Aorta (tissue), 5 donors: ENCODE results near the gene SMC6. TPM values are rescaled to one million over a fixed set of nuclear protein-coding genes. Genes with fewer than 3 reads are reported as not detected.

ENCODE experiments used
- ATAC-seq: fragments of 200-7000 bp; cut with Tn5 transposase; one replicate; pipeline ENCODE4 v1.9.1; 2022; ENCODE audit warnings: moderate library complexity; ENCODE audit not compliant: low FRiP score
- DNase-seq, 2 donors: peaks; one replicate each; pipeline ENCODE4 v3.0.0-alpha.2; 2020
- H3K27ac ChIP-seq, 2 donors: one replicate each; pipeline ENCODE4 v1.5.1; 2013; ENCODE audit warnings: low read length in 2 of 2, mild to moderate bottlenecking in 2 of 2, moderate library complexity in 2 of 2, control low read depth in 1 of 2, inconsistent platforms in 1 of 2, low read depth in 1 of 2
- H3K27me3 ChIP-seq, 2 donors: one replicate each; pipeline ENCODE4 v1.6.1; 2013; ENCODE audit warnings: control low read depth in 1 of 2, low read length in 1 of 2, mild to moderate bottlenecking in 1 of 2, moderate library complexity in 1 of 2; ENCODE audit not compliant: insufficient read depth in 2 of 2, control insufficient read depth in 1 of 2
- H3K36me3 ChIP-seq, 2 donors: one replicate each; pipeline ENCODE4 v1.6.1; 2013; ENCODE audit warnings: control low read depth in 1 of 2, low read length in 1 of 2, mild to moderate bottlenecking in 1 of 2; ENCODE audit not compliant: insufficient read depth in 2 of 2, control insufficient read depth in 1 of 2
- H3K4me1 ChIP-seq, 2 donors: one replicate each; pipeline ENCODE4 v1.6.1; 2013; ENCODE audit warnings: low read length in 2 of 2, control low read depth in 1 of 2, mild to moderate bottlenecking in 1 of 2, moderate library complexity in 1 of 2; ENCODE audit not compliant: insufficient read depth in 2 of 2, control insufficient read depth in 1 of 2
- H3K4me3 ChIP-seq, 2 donors: one replicate each; pipeline ENCODE4 v1.5.1; 2013; ENCODE audit warnings: low read length in 2 of 2, control low read depth in 1 of 2, mild to moderate bottlenecking in 1 of 2
- H3K9me3 ChIP-seq: one replicate; pipeline ENCODE4 v1.6.1; 2013; ENCODE audit warnings: mild to moderate bottlenecking, low read length; ENCODE audit not compliant: control insufficient read depth
- WGBS, 2 donors: extraction: QIAGEN DNeasy Blood & Tissue Kit; methylation state at CpG; one replicate each; pipeline ENCODE4 v1.1.7; 2013; 5-methylcytosine and 5-hydroxymethylcytosine counted together
- intact Hi-C, 2 donors: fragments of 100-400 bp; cut with DNase I; formaldehyde crosslinking; loops; one replicate each; pipeline versions ENCODE4 v1.14.2 to v1.15.0; 2022
- polyA plus RNA-seq, 2 donors: library from polyadenylated mRNA; stranded (reverse); fragments of 200-250 nt; gene quantifications; one replicate each; pipeline ENCODE4 v1.2.3, GENCODE V29; 2013
- total RNA-seq, 2 donors: library from RNA; stranded (reverse); fragmentation: NEBNext Ultra II Directional; extraction: Animal tissue kit (Norgen Biotek cat#: 25700); gene quantifications; one replicate each; pipeline ENCODE4 v1.2.1, GENCODE V29; 2021
- donor health status: healthy with polysubstance abuse.
- donor health status: Bipolar disorder and iron deficiency.
- donor health status: DM: no; HTN: no; CAD: no.
- donor health status: DM: no; HTN: no; CAD: no.
- donor health status: DM: yes; HTN: yes; CAD: no.

Gene SMC6
- total and polyA plus RNA-seq, 4 donors: 5.5 to 17.2 (median 8.6) TPM

DNA sequence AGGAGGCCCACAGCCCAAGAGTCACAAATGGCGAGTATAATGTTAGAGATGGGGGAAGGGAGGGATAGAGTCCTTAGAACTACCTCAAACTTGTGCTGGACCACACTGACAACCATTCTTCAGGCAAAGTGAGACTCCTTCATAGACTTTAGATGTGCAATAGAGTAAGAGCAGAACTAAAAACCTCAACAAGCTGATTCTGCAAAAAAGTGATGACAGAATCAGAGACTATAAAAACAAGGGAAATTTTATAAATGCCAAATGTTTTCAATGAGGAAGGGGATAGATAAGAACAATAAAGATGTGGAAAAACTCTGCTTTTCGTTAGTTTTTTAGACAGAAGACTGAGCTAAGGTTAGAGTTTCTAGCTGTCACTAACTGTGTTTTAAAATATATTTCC, 17.7 kb downstream of the SMC6 start:
- intact Hi-C loops: no loop called here
- 81 to 83% methylated on average over 2 of the region's 2 CpGs for WGBS, 2 donors
- H3K27me3 ChIP-seq: no peaks in the 10 kb centered on the region
- no peak overlapping the region for H3K27ac ChIP-seq
- ATAC-seq (no peak), DNase-seq (no peak)
- no peaks in the 10 kb centered on the region for H3K9me3 ChIP-seq
- no peaks in the 10 kb centered on the region for H3K4me1 ChIP-seq
- no peak overlapping the region for H3K4me3 ChIP-seq
- H3K36me3 ChIP-seq: peaks cover 6 to 7% of the 10 kb centered on the region in 2 donors

DNA sequence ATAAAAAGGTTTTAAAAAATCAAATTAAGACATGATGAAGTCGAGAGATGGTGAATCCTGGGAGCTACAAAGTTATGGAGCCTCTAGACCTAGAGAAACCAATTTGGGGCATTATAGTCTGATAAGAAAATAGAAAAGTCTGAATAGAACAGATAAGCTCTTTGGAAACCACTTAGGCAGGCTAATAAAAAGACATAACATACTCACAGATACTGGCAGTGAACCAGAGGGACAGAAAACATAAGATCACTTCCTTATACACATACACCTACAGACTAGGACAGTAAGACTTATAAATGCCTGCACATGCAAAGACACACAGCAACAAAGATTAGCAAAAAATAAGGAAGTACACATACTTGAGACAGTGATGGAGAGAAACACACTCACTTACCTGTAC, 20.0 kb downstream of the SMC6 start:
- Histone ChIP-seq H3K9me3 (no peaks in the 10 kb centered on the region), H3K27ac (no peak overlapping the region), H3K36me3 (peaks cover 6% of the 10 kb centered on the region in 2 donors), H3K4me3 (no peak overlapping the region), H3K4me1 (no peaks in the 10 kb centered on the region), H3K27me3 (no peaks in the 10 kb centered on the region)
- 86 to 87% methylated on average over 1 of the region's 1 CpG for WGBS, 2 donors
- no peak for DNase-seq
- ATAC-seq: no peak
- intact Hi-C loops: no loop called here

DNA sequence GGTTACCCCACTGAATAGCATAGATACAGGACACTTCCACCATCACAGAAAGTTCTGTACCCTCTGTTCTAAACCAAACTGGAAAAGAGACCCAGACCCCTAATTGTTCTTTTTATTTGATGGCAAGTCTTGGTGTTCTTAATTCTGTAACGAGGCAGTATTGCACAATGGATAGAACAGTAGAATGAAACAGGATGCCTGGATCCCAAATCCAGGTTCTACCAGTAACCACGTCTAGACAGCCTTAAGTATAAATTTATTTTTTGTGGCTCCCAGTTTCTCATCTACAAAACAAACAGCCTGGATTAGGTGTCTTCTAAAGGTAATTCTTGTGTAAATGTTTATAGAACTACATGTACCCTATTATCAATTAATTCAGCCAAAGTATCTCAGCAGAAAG, 23.7 kb downstream of the SMC6 start:
- no peaks in the 10 kb centered on the region for H3K9me3 ChIP-seq
- H3K4me1 ChIP-seq: no peaks in the 10 kb centered on the region
- no peak overlapping the region for H3K4me3 ChIP-seq
- intact Hi-C loops: loop anchor here in 1 of 2 donors (10.0 kb wide), 1 partner anchor 425 kb away; no protein-coding TSS in a partner anchor
- DNase-seq: no peak
- H3K27ac ChIP-seq: no peak overlapping the region
- H3K27me3 ChIP-seq: no peaks in the 10 kb centered on the region
- WGBS, 2 donors: 91 to 92% methylated on average over 2 of the region's 2 CpGs
- no peak for ATAC-seq
- peaks cover 2 to 3% of the 10 kb centered on the region in 2 donors for H3K36me3 ChIP-seq

DNA sequence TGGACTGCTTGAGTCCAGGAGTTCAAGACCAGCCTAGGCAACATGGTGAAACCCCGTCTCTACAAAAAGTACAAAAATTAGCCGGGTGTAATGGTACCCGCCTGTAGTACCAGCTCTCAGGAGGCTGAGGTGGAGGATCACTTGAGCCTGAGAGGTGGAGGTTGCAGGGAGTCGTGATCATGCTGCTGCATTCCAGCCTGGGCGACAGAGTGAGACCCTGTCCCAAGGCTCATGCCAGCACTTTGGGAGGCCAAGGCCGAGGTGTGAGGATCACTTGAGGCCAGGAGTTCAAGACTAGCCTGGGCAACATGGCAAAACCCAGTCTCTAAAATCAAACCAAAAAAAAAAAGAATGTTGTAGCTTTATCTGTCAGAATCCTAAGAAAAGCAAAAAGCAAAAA, 25.4 kb downstream of the SMC6 start:
- no peak overlapping the region for H3K4me3 ChIP-seq
- intact Hi-C loops: loop anchor here in 1 of 2 donors (10.0 kb wide), 1 partner anchor 427 kb away; no protein-coding TSS in a partner anchor

DNA sequence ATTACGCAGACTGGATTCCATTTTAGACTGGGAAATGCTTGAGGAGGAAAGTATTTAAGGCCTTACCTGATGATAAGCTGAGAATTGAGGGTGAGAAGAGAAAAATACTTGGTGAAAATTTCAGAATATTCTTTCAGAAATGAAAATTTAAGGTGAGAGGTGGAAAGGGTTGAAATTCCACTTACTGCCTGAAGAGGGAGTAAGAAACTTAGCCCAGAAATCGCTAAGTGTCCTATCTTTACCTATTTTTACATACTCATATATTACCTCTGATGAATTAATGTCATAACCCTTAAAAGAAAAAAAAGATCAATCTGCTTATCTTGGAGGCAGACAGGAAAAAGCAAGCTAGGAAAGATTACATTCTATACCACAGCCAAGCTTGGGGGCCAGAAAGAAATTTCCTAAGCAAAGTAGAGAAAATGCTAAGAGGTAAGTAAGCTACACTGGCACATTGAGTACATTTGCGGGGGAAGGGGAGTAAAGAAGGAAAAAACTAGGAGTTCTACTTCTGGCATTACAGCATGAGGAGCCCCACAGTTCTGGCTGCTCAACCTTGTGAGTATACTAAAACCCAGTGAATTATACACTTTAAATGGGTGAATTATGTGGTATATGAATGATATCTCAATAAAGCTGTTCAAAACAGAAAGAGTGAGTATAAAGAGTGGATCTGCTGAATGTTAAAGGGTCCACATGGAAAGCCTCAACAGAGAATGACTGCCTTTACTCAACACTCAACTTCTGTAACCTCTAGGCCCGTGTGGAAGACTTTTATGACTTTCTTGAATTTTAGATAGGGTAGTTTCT, 33.8 kb downstream of the SMC6 start:
- WGBS, 2 donors: 60 to 66% methylated on average over 4 of the region's 4 CpGs
- Histone ChIP-seq H3K9me3 (no peaks in the 10 kb centered on the region), H3K4me3 (no peak overlapping the region), H3K36me3 (peaks cover 0 to 2% of the 10 kb centered on the region in 2 donors), H3K4me1 (no peaks in the 10 kb centered on the region), H3K27ac (no peak overlapping the region), H3K27me3 (no peaks in the 10 kb centered on the region)
- intact Hi-C loops: loop anchor here (5.0 to 10.0 kb wide), 3 partner anchors 113 to 435 kb away; no protein-coding TSS in a partner anchor
- DNase-seq: no peak
- no peak for ATAC-seq

More for the DNA sequence above, 25.4 kb downstream of the SMC6 start:
- H3K36me3 ChIP-seq: peaks cover 0 to 2% of the 10 kb centered on the region in 2 donors
- no peaks in the 10 kb centered on the region for H3K4me1 ChIP-seq
- ATAC-seq (no peak), DNase-seq (no peak)
- WGBS, 2 donors: 95 to 96% methylated on average over 6 of the region's 6 CpGs
- H3K9me3 ChIP-seq: no peaks in the 10 kb centered on the region
- no peak overlapping the region for H3K27ac ChIP-seq
- H3K27me3 ChIP-seq: no peaks in the 10 kb centered on the region

DNA sequence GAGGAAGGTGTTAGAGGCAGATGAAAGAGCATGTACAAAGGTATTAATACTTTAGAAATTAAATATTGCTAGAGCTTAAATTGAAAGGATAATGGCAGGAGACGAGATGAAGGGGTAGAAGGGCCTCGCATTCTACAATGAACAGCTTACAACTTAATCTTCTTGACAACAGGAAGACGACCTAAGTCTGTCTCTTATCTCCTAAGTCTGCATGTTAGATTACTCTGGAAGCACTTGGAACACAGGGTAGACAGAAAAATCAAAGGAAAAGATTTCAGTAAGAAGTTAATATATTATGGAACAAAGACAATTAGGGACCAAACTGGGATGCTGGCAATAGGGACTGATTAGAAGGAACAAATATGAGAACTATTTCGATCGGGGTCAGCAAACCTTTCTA, 34.9 kb downstream of the SMC6 start:
- Histone ChIP-seq H3K27me3 (no peaks in the 10 kb centered on the region), H3K9me3 (no peaks in the 10 kb centered on the region), H3K4me3 (no peak overlapping the region), H3K36me3 (peaks cover 0 to 2% of the 10 kb centered on the region in 2 donors), H3K27ac (no peak overlapping the region), H3K4me1 (no peaks in the 10 kb centered on the region)
- 81 to 84% methylated on average over 5 of the region's 5 CpGs for WGBS, 2 donors
- ATAC-seq (no peak), DNase-seq (no peak)
- intact Hi-C loops: loop anchor here (5.0 to 10.0 kb wide), 2 partner anchors 114 to 116 kb away; no protein-coding TSS in a partner anchor

DNA sequence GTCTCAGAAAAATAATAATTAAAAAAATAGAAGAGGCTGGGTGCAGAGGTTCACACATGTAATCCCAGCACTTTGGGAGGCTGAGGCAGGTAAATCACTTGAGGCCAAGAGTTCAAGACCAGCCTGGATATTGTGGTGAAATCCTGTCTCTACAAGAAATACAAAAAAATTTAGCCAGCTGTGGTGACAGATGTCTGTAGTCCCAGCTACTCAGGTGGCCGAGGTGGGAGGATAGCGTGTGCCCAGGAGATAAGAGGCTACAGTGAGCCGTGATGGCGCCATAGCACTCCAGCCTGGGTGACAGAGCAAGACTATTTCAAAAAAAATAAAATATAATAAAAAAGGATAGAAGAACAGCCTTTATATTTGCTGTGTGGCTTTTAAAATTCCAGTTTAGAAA, 35.9 kb downstream of the SMC6 start:
- intact Hi-C loops: loop anchor here (5.0 to 10.0 kb wide), 2 partner anchors 115 to 117 kb away; no protein-coding TSS in a partner anchor
- H3K9me3 ChIP-seq: no peaks in the 10 kb centered on the region
- no peaks in the 10 kb centered on the region for H3K4me1 ChIP-seq
- no peak overlapping the region for H3K4me3 ChIP-seq
- DNase-seq (no peak), ATAC-seq (no peak)
- 90 to 95% methylated on average over 4 of the region's 4 CpGs for WGBS, 2 donors
- no peak overlapping the region for H3K27ac ChIP-seq
- H3K27me3 ChIP-seq: no peaks in the 10 kb centered on the region
- H3K36me3 ChIP-seq: peaks cover 4 to 5% of the 10 kb centered on the region in 2 donors

DNA sequence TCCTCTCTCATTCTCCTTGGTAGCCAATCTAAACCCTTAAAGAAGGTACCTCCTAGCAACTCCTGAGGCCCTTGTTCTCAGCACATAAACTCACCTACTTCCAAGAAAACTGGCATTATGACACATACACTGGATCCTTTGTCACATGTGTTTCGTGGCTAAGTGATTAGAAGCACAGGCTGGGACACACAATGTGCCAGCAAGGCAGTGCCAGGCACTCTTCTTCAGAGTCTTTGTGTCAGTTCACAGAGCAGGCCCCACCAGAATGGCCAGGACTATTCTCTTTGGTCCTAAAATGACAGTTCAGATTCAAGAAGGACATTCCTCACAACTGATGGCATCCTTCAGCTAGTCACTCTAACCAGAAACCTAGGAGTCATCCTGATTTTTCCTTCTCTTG, 40.3 kb downstream of the SMC6 start:
- H3K4me3 ChIP-seq: no peak overlapping the region
- WGBS, 2 donors: 88 to 89% methylated on average over 1 of the region's 1 CpG
- no peak for ATAC-seq

More for the DNA sequence above, 40.3 kb downstream of the SMC6 start:
- no peaks in the 10 kb centered on the region for H3K9me3 ChIP-seq
- no peaks in the 10 kb centered on the region for H3K27me3 ChIP-seq
- peaks cover 7% of the 10 kb centered on the region in 2 donors for H3K36me3 ChIP-seq
- intact Hi-C loops: loop anchor here in 1 of 2 donors (10.0 kb wide), 1 partner anchor 122 kb away; no protein-coding TSS in a partner anchor
- H3K4me1 ChIP-seq: peaks cover 0 to 4% of the 10 kb centered on the region in 2 donors
- H3K27ac ChIP-seq: no peak overlapping the region
- no peak for DNase-seq
